B cell (primary cell): ENCODE data around the gene SLC25A17. TPM values are rescaled to one million over a fixed set of nuclear protein-coding genes. Genes with fewer than 3 reads are reported as not detected.
"Not testable (repeated sequence)": the region's sequence is repeated elsewhere in the genome, so short reads cannot be mapped to it uniquely, and the experiment has no call there.

Source experiments
- ATAC-seq: fragments of 200-7000 bp; cut with Tn5 transposase; one replicate; pipeline ENCODE4 v1.10.0; 2021; ENCODE audit warnings: low read depth, mild to moderate bottlenecking, moderate number of reproducible peaks, moderate library complexity
- CTCF ChIA-PET: fragments of 350-600 bp; sonication (Branson Sonifier 250); formaldehyde crosslinking; loops from one replicate; lab custom pipeline; 2021; ENCODE audit warnings: antibody characterized with exemption, inconsistent platforms; lab: Charles Lee
- POLR2A ChIA-PET: fragments of 350-600 bp; sonication (Branson Sonifier 250); formaldehyde crosslinking; loops from one replicate; lab custom pipeline; 2021; ENCODE audit warnings: antibody characterized with exemption; lab: Charles Lee
- DNase-seq: peaks from one replicate; pipeline ENCODE4 v3.0.0; 2013
- H2AFZ ChIP-seq: 2 replicates; pipeline ENCODE4 v1.6.1; 2012; ENCODE audit warnings: mild to moderate bottlenecking, low read depth, low read length; ENCODE audit not compliant: insufficient read depth, poor library complexity, severe bottlenecking
- H3K27ac ChIP-seq, 2 donors: 1 replicate in 1 of 2; 2 replicates in 1 of 2; pipeline ENCODE4 v1.5.1; 2012 to 2013; ENCODE audit warnings: low read length in 2 of 2, mild to moderate bottlenecking in 2 of 2, moderate library complexity in 1 of 2
- H3K27me3 ChIP-seq, 4 experiments: fragments of 200-600 bp in 1 of 4; sonication (generic) in 1 of 4; replicated peaks in 1 of 4; 1 replicate in 2 of 4; 2 replicates in 2 of 4; pipeline versions ENCODE4 v1.6.1 to v1.7.0; 2013 to 2016; ENCODE audit warnings: low read length in 3 of 4, mild to moderate bottlenecking in 2 of 4, mixed read lengths in 1 of 4, moderate library complexity in 1 of 4; ENCODE audit not compliant: insufficient read depth in 4 of 4, control insufficient read depth in 3 of 4; ENCODE audit errors: control extremely low read depth in 1 of 4
- H3K36me3 ChIP-seq, 2 experiments: replicated peaks in 1 of 2; 1 replicate in 1 of 2; 2 replicates in 1 of 2; pipeline versions ENCODE4 v1.6.1 to v1.7.1; 2013; ENCODE audit warnings: low read length in 1 of 2; ENCODE audit not compliant: insufficient read depth in 2 of 2, control insufficient read depth in 1 of 2; ENCODE audit errors: control extremely low read depth in 1 of 2, extremely low read depth in 1 of 2
- H3K4me1 ChIP-seq, 2 donors: fragments of 200-600 bp in 1 of 2; sonication (generic) in 1 of 2; 1 replicate in 1 of 2; 2 replicates in 1 of 2; pipeline versions ENCODE4 v1.5.1 to v1.6.1; 2013 to 2017; ENCODE audit warnings: low read length in 2 of 2; ENCODE audit not compliant: control insufficient read depth in 2 of 2, insufficient read depth in 2 of 2
- H3K4me2 ChIP-seq: replicated peaks from 2 replicates; pipeline ENCODE3; 2012; ENCODE audit warnings: mild to moderate bottlenecking, low read depth, low read length; ENCODE audit not compliant: poor library complexity, severe bottlenecking
- H3K4me3 ChIP-seq, 5 experiments: fragments of 200-600 bp in 1 of 5; sonication (generic) in 1 of 5; 1 replicate in 3 of 5; 2 replicates in 2 of 5; pipeline versions ENCODE4 v1.5.1 to v1.7.0; 2011 to 2016; ENCODE audit warnings: low read length in 4 of 5, mild to moderate bottlenecking in 4 of 5, low read depth in 2 of 5, control low read depth in 1 of 5, moderate library complexity in 1 of 5; ENCODE audit not compliant: insufficient read depth in 1 of 5; ENCODE audit errors: control extremely low read depth in 1 of 5, extremely low read depth in 1 of 5
- H3K79me2 ChIP-seq: fragments of 200-600 bp; sonication (generic); one replicate; pipeline ENCODE4 v1.6.0; 2016; ENCODE audit warnings: low read length; ENCODE audit not compliant: control insufficient read depth, insufficient read depth
- H3K9ac ChIP-seq: fragments of 200-600 bp; sonication (generic); 2 replicates; pipeline ENCODE4 v1.6.1; 2017; ENCODE audit warnings: mild to moderate bottlenecking, low read length, moderate library complexity
- H3K9me3 ChIP-seq, 3 donors: one replicate each; pipeline versions ENCODE4 v1.6.1 to v1.7.1; 2013; ENCODE audit warnings: low read length in 2 of 3; ENCODE audit not compliant: control insufficient read depth in 2 of 3, insufficient read depth in 1 of 3; ENCODE audit errors: control extremely low read depth in 1 of 3
- H4K20me1 ChIP-seq: 2 replicates; pipeline ENCODE4 v1.6.0; 2012; ENCODE audit warnings: mild to moderate bottlenecking, low read length; ENCODE audit not compliant: insufficient read depth, control insufficient read depth, poor library complexity, severe bottlenecking
- H3K27ac Mint-ChIP-seq: one replicate; pipeline ENCODE4 v1.8.0; 2021; ENCODE audit warnings: mixed read lengths
- H3K27me3 Mint-ChIP-seq: one replicate; pipeline ENCODE4 v1.8.0; 2021; ENCODE audit warnings: mixed read lengths
- H3K4me1 Mint-ChIP-seq: one replicate; pipeline ENCODE4 v1.8.0; 2021; ENCODE audit warnings: mixed read lengths
- H3K4me3 Mint-ChIP-seq: one replicate; pipeline ENCODE4 v1.8.0; 2021; ENCODE audit warnings: mixed read lengths
- H3K9me3 Mint-ChIP-seq: one replicate; pipeline ENCODE4 v1.8.0; 2022; ENCODE audit warnings: mixed read lengths; ENCODE audit not compliant: insufficient read depth
- EZH2 ChIP-seq: IDR thresholded peaks from 2 replicates; pipeline ENCODE4 v1.6.1; 2012; ENCODE audit warnings: borderline replicate concordance, low read depth, mild to moderate bottlenecking, moderate library complexity, low read length; ENCODE audit not compliant: insufficient read depth, poor library complexity, severe bottlenecking
- WGBS: methylation state at CpG from one replicate; pipeline ENCODE4 v1.1.5; 2013; ENCODE audit warnings: missing lambda C conversion rate; ENCODE audit not compliant: insufficient coverage; 5-methylcytosine and 5-hydroxymethylcytosine counted together
- intact Hi-C: fragments of 100-400 bp; cut with micrococcal nuclease; formaldehyde crosslinking; loops from one replicate; pipeline ENCODE4 v1.10.0; 2022
- polyA plus RNA-seq: library from polyadenylated mRNA; depleted of rRNA; stranded (reverse); fragments of >200 nt; gene quantifications from 2 replicates; pipeline ENCODE4 v1.2.3, GENCODE V29; 2012
- total RNA-seq, 2 donors: library from RNA; stranded (reverse); fragments of 120-200 nt in 1 of 2; gene quantifications; 1 replicate in 1 of 2; 2 replicates in 1 of 2; pipeline versions ENCODE4 v1.2.3 to v1.2.4, GENCODE V29; 2013 to 2022
- TF ChIP-seq, protein P1 (sequence below): fragments of 200-600 bp; IDR thresholded peaks from one replicate; pipeline ENCODE4 v1.8.0; 2022; ENCODE audit warnings: antibody characterized with exemption, mild to moderate bottlenecking

The SLC25A17 gene
- total and polyA plus RNA-seq, 2 donors (not counting 1 experiment from before 2014, with no cell fraction given): 13.1 to 15.0 TPM

DNA sequence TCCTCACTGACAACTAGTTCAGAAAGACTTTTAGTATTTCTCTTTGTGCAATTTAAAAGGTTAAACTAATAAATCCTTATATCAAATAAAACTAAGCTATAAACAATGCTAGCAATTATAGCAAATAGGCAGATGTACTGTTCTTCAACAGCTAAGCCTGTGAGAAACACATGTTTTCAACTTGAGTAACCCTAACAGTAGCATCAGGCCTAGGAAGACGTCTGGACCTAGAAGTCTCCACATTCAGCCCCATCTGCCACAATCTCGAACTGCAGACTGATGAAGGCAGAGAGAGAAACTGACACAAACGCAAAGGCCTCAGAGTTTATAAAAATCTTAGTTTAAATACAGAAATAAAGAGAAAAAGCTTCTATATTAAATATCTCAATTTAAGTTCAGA is 34.8 kb upstream of the SLC25A17 start:
- no peak overlapping the region for H2AFZ ChIP-seq
- Mint-ChIP-seq H3K27me3 (no peaks in the 10 kb centered on the region), H3K9me3 (no peaks in the 10 kb centered on the region), H3K27ac (no peak overlapping the region), H3K4me1 (peaks cover 48% of the 10 kb centered on the region), H3K4me3 (peak overlapping the region; percentile 44)
- ATAC-seq (no peak), DNase-seq (no peak)
- no peak overlapping the region for H3K4me3 ChIP-seq
- no peaks in the 10 kb centered on the region for H3K9me3 ChIP-seq
- TF ChIP-seq, protein P1, sequence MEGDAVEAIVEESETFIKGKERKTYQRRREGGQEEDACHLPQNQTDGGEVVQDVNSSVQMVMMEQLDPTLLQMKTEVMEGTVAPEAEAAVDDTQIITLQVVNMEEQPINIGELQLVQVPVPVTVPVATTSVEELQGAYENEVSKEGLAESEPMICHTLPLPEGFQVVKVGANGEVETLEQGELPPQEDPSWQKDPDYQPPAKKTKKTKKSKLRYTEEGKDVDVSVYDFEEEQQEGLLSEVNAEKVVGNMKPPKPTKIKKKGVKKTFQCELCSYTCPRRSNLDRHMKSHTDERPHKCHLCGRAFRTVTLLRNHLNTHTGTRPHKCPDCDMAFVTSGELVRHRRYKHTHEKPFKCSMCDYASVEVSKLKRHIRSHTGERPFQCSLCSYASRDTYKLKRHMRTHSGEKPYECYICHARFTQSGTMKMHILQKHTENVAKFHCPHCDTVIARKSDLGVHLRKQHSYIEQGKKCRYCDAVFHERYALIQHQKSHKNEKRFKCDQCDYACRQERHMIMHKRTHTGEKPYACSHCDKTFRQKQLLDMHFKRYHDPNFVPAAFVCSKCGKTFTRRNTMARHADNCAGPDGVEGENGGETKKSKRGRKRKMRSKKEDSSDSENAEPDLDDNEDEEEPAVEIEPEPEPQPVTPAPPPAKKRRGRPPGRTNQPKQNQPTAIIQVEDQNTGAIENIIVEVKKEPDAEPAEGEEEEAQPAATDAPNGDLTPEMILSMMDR: no peak
- no peak for TF ChIP-seq EZH2
- no peaks in the 10 kb centered on the region for H3K27me3 ChIP-seq
- H4K20me1 ChIP-seq: peaks cover 26% of the 10 kb centered on the region
- peaks cover 85% of the 10 kb centered on the region for H3K79me2 ChIP-seq
- no peak overlapping the region for H3K4me2 ChIP-seq
- intact Hi-C loops: loop anchor here (10.0 kb wide), 1 partner anchor 591 kb away; the partner anchor contains the start of gene TOB2
- peak overlapping the region in 1 of 2 donors; percentile 13 for H3K27ac ChIP-seq
- 50% methylated on average over 1 of the region's 3 CpGs for WGBS
- H3K36me3 ChIP-seq: peaks cover 2 to 12% of the 10 kb centered on the region in 2 experiments
- H3K9ac ChIP-seq: no peak overlapping the region
- ChIA-PET POLR2A (interaction anchor here (0.6 kb wide), 1 partner anchor 61 kb away, joined by 3 read pairs; no protein-coding TSS in a partner anchor), CTCF (interaction anchor here (0.6 to 1.8 kb wide), 2 partner anchors 45 to 1383 kb away, joined by 3 to 4 read pairs; no protein-coding TSS in a partner anchor)
- H3K4me1 ChIP-seq: peaks cover 24 to 28% of the 10 kb centered on the region in 2 donors

DNA sequence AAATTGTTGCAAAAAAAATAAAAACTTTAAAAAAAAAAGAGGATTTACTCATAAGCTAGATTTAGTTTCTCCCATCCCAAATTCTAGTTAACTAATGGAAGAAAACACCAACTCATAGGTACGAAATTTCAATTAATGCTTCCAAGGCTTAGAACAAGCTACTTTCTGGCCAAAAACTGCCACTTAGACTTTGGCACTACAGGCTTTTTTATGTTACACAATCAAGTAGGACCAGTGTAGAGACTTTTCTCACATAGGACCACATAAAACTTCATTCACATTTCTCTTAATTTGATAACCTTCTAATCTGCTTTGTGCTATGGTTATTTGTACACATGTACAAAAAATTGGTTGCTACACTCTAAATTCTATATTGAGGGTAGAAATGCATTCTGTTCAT is 34.2 kb upstream of the SLC25A17 start:
- no peak overlapping the region for H3K27ac ChIP-seq
- ATAC-seq: no peak
- H3K27me3 Mint-ChIP-seq: no peaks in the 10 kb centered on the region
- 100% methylated on average over 1 of the region's 1 CpG for WGBS
- peaks cover 3 to 17% of the 10 kb centered on the region in 2 experiments for H3K36me3 ChIP-seq
- H3K9me3 Mint-ChIP-seq: no peaks in the 10 kb centered on the region
- H2AFZ ChIP-seq: no peak overlapping the region
- H3K9me3 ChIP-seq: no peaks in the 10 kb centered on the region
- peaks cover 83% of the 10 kb centered on the region for H3K79me2 ChIP-seq
- H3K4me3 ChIP-seq: no peak overlapping the region
- peaks cover 46% of the 10 kb centered on the region for H3K4me1 Mint-ChIP-seq
- H3K27ac Mint-ChIP-seq: no peak overlapping the region
- no peak overlapping the region for H3K9ac ChIP-seq
- H3K4me3 Mint-ChIP-seq: no peak overlapping the region
- TF ChIP-seq EZH2: no peak
- TF ChIP-seq, protein P1: no peak
- H4K20me1 ChIP-seq: peaks cover 26% of the 10 kb centered on the region
- peaks cover 24 to 28% of the 10 kb centered on the region in 2 donors for H3K4me1 ChIP-seq
- no peak overlapping the region for H3K4me2 ChIP-seq
- ChIA-PET POLR2A (no interaction called here), CTCF (interaction anchor here (1.8 kb wide), 1 partner anchor 46 kb away, joined by 4 read pairs; no protein-coding TSS in a partner anchor)
- no peaks in the 10 kb centered on the region for H3K27me3 ChIP-seq
- intact Hi-C loops: loop anchor here (10.0 kb wide), 1 partner anchor 591 kb away; the partner anchor contains the start of gene TOB2
- no peak for DNase-seq

GRCh38 chr22:40845816-40846215 is 26.7 kb upstream of the SLC25A17 start:
- intact Hi-C loops, H2AFZ ChIP-seq, DNase-seq, H3K4me1 ChIP-seq, POLR2A ChIA-PET, H3K27ac ChIP-seq, H3K27me3 ChIP-seq, H3K4me3 ChIP-seq, H3K27me3 Mint-ChIP-seq, H3K9ac ChIP-seq, ATAC-seq, H3K9me3 Mint-ChIP-seq, H3K27ac Mint-ChIP-seq, H3K9me3 ChIP-seq, H3K4me3 Mint-ChIP-seq, H3K4me1 Mint-ChIP-seq, H3K4me2 ChIP-seq: not testable (repeated sequence)
- CTCF ChIA-PET: interaction anchor here (1.1 kb wide), 1 partner anchor 17 kb away, joined by 3 read pairs; no protein-coding TSS in a partner anchor
- WGBS: 99% methylated on average over 7 of the region's 11 CpGs
- H3K36me3 ChIP-seq: peaks cover 7 to 77% of the 10 kb centered on the region in 2 experiments
- peaks cover 50% of the 10 kb centered on the region for H3K79me2 ChIP-seq
- H4K20me1 ChIP-seq: peaks cover 37% of the 10 kb centered on the region
